Measurements from ENCODE around the gene TSTD1.

DNA sequence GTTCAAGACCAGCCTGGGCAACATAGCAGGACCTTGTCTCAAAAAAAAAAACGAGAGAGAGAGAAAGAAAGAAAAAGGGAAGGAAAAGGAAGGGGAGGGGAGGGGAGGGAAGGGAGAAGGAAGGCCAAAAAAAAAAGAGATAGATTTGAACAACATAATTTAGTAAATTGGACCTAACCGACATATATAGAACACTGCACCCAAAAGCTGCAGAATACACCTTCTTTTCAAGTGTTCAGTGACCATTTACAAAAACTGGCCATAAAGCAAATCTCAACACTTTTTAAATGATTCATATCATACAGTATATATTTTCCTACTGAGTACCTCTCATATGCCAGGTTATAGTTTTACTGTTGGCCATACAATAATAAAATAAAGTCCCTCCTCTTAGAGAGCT lies 6.9 kb downstream of the TSTD1 start:
- TF ChIP-seq, protein P1, sequence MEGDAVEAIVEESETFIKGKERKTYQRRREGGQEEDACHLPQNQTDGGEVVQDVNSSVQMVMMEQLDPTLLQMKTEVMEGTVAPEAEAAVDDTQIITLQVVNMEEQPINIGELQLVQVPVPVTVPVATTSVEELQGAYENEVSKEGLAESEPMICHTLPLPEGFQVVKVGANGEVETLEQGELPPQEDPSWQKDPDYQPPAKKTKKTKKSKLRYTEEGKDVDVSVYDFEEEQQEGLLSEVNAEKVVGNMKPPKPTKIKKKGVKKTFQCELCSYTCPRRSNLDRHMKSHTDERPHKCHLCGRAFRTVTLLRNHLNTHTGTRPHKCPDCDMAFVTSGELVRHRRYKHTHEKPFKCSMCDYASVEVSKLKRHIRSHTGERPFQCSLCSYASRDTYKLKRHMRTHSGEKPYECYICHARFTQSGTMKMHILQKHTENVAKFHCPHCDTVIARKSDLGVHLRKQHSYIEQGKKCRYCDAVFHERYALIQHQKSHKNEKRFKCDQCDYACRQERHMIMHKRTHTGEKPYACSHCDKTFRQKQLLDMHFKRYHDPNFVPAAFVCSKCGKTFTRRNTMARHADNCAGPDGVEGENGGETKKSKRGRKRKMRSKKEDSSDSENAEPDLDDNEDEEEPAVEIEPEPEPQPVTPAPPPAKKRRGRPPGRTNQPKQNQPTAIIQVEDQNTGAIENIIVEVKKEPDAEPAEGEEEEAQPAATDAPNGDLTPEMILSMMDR (IDR thresholded peaks at IDR 0.05) = no peak
- TF ChIP-seq EP300 (IDR thresholded peaks at IDR 0.05) (no peak), POLR2A (IDR thresholded peaks at IDR 0.05) (no peak), POLR2AphosphoS5 (IDR thresholded peaks at IDR 0.05) (no peak)
